ENCODE measurements around the gene NCOR1. TPM values are rescaled to one million over a fixed set of nuclear protein-coding genes. Genes with fewer than 3 reads are reported as not detected.

Gene NCOR1
- total RNA-seq, 2 experiments from 2014 or later: 68.0 to 134 TPM

DNA sequence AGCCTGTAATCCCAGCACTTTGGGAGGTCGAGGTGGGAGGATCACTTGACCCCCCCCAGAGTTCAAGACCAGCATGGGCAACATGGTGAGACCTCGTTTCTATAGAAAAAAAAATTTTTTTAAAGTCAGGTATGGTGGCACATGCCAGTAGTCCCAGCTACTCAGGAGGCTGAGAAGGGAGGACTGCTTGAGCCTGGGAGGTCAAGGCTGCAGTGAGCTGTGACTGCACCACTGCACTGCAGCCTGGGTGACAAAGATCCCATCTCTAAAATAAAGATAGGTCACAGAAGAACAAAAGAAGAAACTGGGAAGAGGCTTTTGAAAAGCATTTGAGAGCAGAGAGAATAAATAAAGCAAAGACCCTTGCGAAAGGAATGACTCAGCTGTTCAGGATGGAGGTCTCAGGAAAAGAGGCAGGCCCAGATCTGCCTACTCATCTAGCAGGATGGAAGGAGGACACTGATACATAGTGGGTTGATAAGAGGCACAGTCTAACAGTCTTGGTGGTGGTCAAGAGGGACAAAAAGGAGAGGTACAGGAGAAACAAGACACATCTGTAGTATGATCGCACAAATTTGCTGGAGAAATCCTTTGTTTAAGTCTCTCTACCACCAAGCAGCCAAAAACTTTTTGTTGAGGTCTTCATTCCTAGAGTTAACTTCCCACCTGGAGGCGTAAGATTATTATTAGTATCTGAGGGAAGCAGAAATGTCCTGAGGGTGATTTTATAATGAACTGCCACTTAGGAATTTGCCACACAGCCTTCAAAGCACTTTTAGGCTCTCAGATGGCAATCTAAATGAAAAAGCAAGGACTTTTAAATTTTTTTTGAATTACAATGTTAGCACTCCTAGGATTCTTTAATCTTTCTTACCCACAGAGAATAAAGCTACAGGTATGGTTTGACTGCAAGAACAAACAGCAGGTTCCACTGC, 233.4 kb downstream of the NCOR1 start:
- ChIA-PET CTCF (ENCODE audit: unreplicated experiment) (no interaction called here), POLR2A (interaction anchor here (0.5 kb wide), 1 partner anchor 87 kb away, joined by 3 read pairs; no protein-coding TSS in a partner anchor)

GRCh38 chr17:15981208-15981607, 234.1 kb downstream of the NCOR1 start:
- no TSS peak for BruUV-seq (replicated peaks)
- peak; percentile 10 for DNase-seq (ENCODE audit: low spot score)
- Histone ChIP-seq H3K4me1 (ENCODE audit: insufficient read depth, low read length, poor library complexity, severe bottlenecking) (peaks cover 5% of the 10 kb centered on the region), H3K79me2 (ENCODE audit: insufficient read depth, low read depth, low read length) (no peaks in the 10 kb centered on the region), H2AFZ (ENCODE audit: low read length) (no peak overlapping the region), H4K20me1 (ENCODE audit: insufficient read depth, low read length) (no peaks in the 10 kb centered on the region), H3K9me3 (ENCODE audit: low read length) (no peaks in the 10 kb centered on the region), H3K4me3 (ENCODE audit: low read depth, low read length, poor library complexity, severe bottlenecking) (no peak overlapping the region), H3K9me2 (ENCODE audit: insufficient read depth, low read length) (no peaks in the 10 kb centered on the region), H3K27ac (ENCODE audit: low read depth, low read length, poor library complexity, severe bottlenecking) (no peak overlapping the region), H3K4me2 (ENCODE audit: low read length) (no peak overlapping the region), H3K36me3 (ENCODE audit: insufficient read depth, low read length) (peaks cover 63% of the 10 kb centered on the region)
- intact Hi-C loops (cut with micrococcal nuclease; ENCODE audit: unreplicated experiment): no loop called here
- CTCF ChIA-PET (ENCODE audit: unreplicated experiment): no interaction called here
- POLR2A ChIA-PET: interaction anchor here (0.5 kb wide), 2 partner anchors 16 to 86 kb away, joined by 3 read pairs; no protein-coding TSS in a partner anchor
- TF ChIP-seq EZH2phosphoT487 (IDR thresholded peaks at IDR 0.05; ENCODE audit: borderline replicate concordance, low read depth, low read length): no peak
- TF ChIP-seq, protein P1, sequence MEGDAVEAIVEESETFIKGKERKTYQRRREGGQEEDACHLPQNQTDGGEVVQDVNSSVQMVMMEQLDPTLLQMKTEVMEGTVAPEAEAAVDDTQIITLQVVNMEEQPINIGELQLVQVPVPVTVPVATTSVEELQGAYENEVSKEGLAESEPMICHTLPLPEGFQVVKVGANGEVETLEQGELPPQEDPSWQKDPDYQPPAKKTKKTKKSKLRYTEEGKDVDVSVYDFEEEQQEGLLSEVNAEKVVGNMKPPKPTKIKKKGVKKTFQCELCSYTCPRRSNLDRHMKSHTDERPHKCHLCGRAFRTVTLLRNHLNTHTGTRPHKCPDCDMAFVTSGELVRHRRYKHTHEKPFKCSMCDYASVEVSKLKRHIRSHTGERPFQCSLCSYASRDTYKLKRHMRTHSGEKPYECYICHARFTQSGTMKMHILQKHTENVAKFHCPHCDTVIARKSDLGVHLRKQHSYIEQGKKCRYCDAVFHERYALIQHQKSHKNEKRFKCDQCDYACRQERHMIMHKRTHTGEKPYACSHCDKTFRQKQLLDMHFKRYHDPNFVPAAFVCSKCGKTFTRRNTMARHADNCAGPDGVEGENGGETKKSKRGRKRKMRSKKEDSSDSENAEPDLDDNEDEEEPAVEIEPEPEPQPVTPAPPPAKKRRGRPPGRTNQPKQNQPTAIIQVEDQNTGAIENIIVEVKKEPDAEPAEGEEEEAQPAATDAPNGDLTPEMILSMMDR (conservative IDR thresholded peaks at IDR 0.05; ENCODE audit: low read length): no peak

More for the DNA sequence above, 233.4 kb downstream of the NCOR1 start:
- Histone ChIP-seq H3K9me2 (ENCODE audit: insufficient read depth, low read length) (no peaks in the 10 kb centered on the region), H3K9me3 (ENCODE audit: low read length) (no peaks in the 10 kb centered on the region), H2AFZ (ENCODE audit: low read length) (no peak overlapping the region), H4K20me1 (ENCODE audit: insufficient read depth, low read length) (no peaks in the 10 kb centered on the region), H3K4me3 (ENCODE audit: low read depth, low read length, poor library complexity, severe bottlenecking) (no peak overlapping the region), H3K79me2 (ENCODE audit: insufficient read depth, low read depth, low read length) (no peaks in the 10 kb centered on the region), H3K36me3 (ENCODE audit: insufficient read depth, low read length) (peaks cover 70% of the 10 kb centered on the region), H3K4me2 (ENCODE audit: low read length) (no peak overlapping the region), H3K27ac (ENCODE audit: low read depth, low read length, poor library complexity, severe bottlenecking) (no peak overlapping the region), H3K4me1 (ENCODE audit: insufficient read depth, low read length, poor library complexity, severe bottlenecking) (peaks cover 5% of the 10 kb centered on the region)
- no TSS peak for BruUV-seq (replicated peaks)
- intact Hi-C loops (cut with micrococcal nuclease; ENCODE audit: unreplicated experiment): no loop called here
- TF ChIP-seq, protein P1 (conservative IDR thresholded peaks at IDR 0.05; ENCODE audit: low read length): no peak
- TF ChIP-seq EZH2phosphoT487 (IDR thresholded peaks at IDR 0.05; ENCODE audit: borderline replicate concordance, low read depth, low read length): no peak
- no peak for DNase-seq (ENCODE audit: low spot score)

Small RNA genes lying within 50 kb of the gene (small RNA-seq; reads per million reads assigned to genes)
- gene RNU6-314P: not detected
- gene RNU6-862P: not detected

Other genes starting within 250 kb of the NCOR1 start
- 27.2 and 34.7 TPM in 2 replicates for gene ZSWIM7, start 215.8 kb downstream of the NCOR1 start, total RNA-seq (2014; rRNA removed; shearing (Covaris generic))
- gene ZSWIM7, start 215.8 kb downstream of the NCOR1 start, total RNA-seq (2022): 27.4 and 33.2 TPM in 2 replicates
- 42.0 and 57.3 TPM in 2 replicates for gene TTC19, start 215.7 kb downstream of the NCOR1 start, total RNA-seq (2014; rRNA removed; shearing (Covaris generic))
- gene TTC19, start 215.7 kb downstream of the NCOR1 start, total RNA-seq (2022): 43.2 and 43.7 TPM in 2 replicates
- 38.1 and 39.4 TPM in 2 replicates for gene PIGL, start 1.7 kb upstream of the NCOR1 start, total RNA-seq (2014; rRNA removed; shearing (Covaris generic))
- gene PIGL, start 1.7 kb upstream of the NCOR1 start, total RNA-seq (2022): 43.6 and 50.0 TPM in 2 replicates
- 71.9 and 77.3 TPM in 2 replicates for gene CENPV, start 137.9 kb upstream of the NCOR1 start, total RNA-seq (2014; rRNA removed; shearing (Covaris generic))
- gene CENPV, start 137.9 kb upstream of the NCOR1 start, total RNA-seq (2022): 78.8 and 84.6 TPM in 2 replicates
- gene UBB, start 165.6 kb upstream of the NCOR1 start, total RNA-seq (2014; rRNA removed; shearing (Covaris generic)): 2,854 and 2,972 TPM in 2 replicates
- gene UBB, start 165.6 kb upstream of the NCOR1 start, total RNA-seq (2022): 1,291 and 1,479 TPM in 2 replicates
- gene TRPV2, start 200.0 kb upstream of the NCOR1 start, total RNA-seq (2014; rRNA removed; shearing (Covaris generic)): 10.5 and 15.4 TPM in 2 replicates
- 4.9 and 5.3 TPM in 2 replicates for gene TRPV2, start 200.0 kb upstream of the NCOR1 start, total RNA-seq (2022)

Data from OCI-LY7 (cell line).